Smooth muscle cell (in vitro differentiated cells): Measurements from ENCODE around the gene OVAAL. TPM values are rescaled to one million over a fixed set of nuclear protein-coding genes. Genes with fewer than 3 reads are reported as not detected.

ENCODE experiments used
- DNase-seq: peaks from one replicate; lab custom pipeline; 2025; ENCODE audit not compliant: unreplicated experiment; lab: John Stamatoyannopoulos, UW
- H2AFZ ChIP-seq: fragments of 200-600 bp; sonication (generic); 2 replicates; pipeline ENCODE4 v1.6.0; 2016; ENCODE audit warnings: antibody characterized with exemption, low read depth, mild to moderate bottlenecking
- H3F3A ChIP-seq: fragments of 200-600 bp; sonication (generic); 2 replicates; pipeline ENCODE4 v1.6.0; 2017; ENCODE audit warnings: antibody characterized with exemption, low read depth
- H3K27ac ChIP-seq: fragments of 200-600 bp; sonication (generic); 2 replicates; pipeline ENCODE4 v1.5.1; 2016; ENCODE audit warnings: low read depth, mild to moderate bottlenecking
- H3K27me3 ChIP-seq: fragments of 200-600 bp; sonication (generic); 2 replicates; pipeline ENCODE4 v1.6.1; 2016; ENCODE audit warnings: low read depth, mild to moderate bottlenecking
- H3K36me3 ChIP-seq: fragments of 200-600 bp; sonication (generic); 2 replicates; pipeline ENCODE4 v1.5.1; 2016; ENCODE audit warnings: low read depth
- H3K4me1 ChIP-seq: fragments of 200-600 bp; sonication (generic); 2 replicates; pipeline ENCODE4 v1.5.1; 2016; ENCODE audit warnings: low read depth
- H3K4me2 ChIP-seq: fragments of 200-600 bp; sonication (generic); 2 replicates; pipeline ENCODE4 v1.6.0; 2016; ENCODE audit warnings: mild to moderate bottlenecking
- H3K4me3 ChIP-seq: fragments of 200-600 bp; sonication (generic); 2 replicates; pipeline ENCODE4 v1.5.1; 2016; ENCODE audit warnings: mild to moderate bottlenecking
- H3K79me2 ChIP-seq: fragments of 200-600 bp; sonication (generic); 2 replicates; pipeline ENCODE4 v1.6.0; 2016; ENCODE audit warnings: low read depth, mild to moderate bottlenecking
- H3K9ac ChIP-seq: fragments of 200-600 bp; sonication (generic); 2 replicates; pipeline ENCODE4 v1.6.0; 2016; ENCODE audit warnings: low read depth
- H3K9me3 ChIP-seq: fragments of 200-600 bp; sonication (generic); replicated peaks from 2 replicates; pipeline ENCODE4 v1.5.1; 2016; ENCODE audit warnings: low read depth
- H4K20me1 ChIP-seq: fragments of 200-600 bp; sonication (generic); 2 replicates; pipeline ENCODE4 v1.6.0; 2016; ENCODE audit warnings: low read depth
- CTCF ChIP-seq: fragments of 200-600 bp; sonication (generic); IDR thresholded peaks from 2 replicates; pipeline ENCODE4 v1.5.1; 2017; ENCODE audit warnings: borderline replicate concordance, mild to moderate bottlenecking, antibody characterized with exemption; ENCODE audit not compliant: insufficient read depth, poor library complexity, severe bottlenecking
- WGBS: methylation state at CpG from one replicate; pipeline ENCODE4 v1.1.7; 2016; ENCODE audit warnings: low lambda C conversion rate; 5-methylcytosine and 5-hydroxymethylcytosine counted together
- polyA plus RNA-seq: library from polyadenylated mRNA; unstranded; fragments of >200 nt; fragmentation: Nextera tagmentation; extraction: Ambion mirVana; gene quantifications from 2 replicates; pipeline ENCODE4 v1.2.1, GENCODE V29; 2016
- total RNA-seq: library from RNA; depleted of rRNA; stranded (reverse); fragments of >200 nt; gene quantifications from 2 replicates; pipeline ENCODE4 v1.2.3, GENCODE V29; 2014

The OVAAL gene
- total and polyA plus RNA-seq, 2 experiments from 2014 or later = not detected

GRCh38 chr1:180524160-180524914, 34.4 kb upstream of the OVAAL start:
- Histone ChIP-seq H3K36me3 (no peaks in the 10 kb centered on the region), H3K27me3 (no peaks in the 10 kb centered on the region), H3F3A (no peaks in the 10 kb centered on the region), H3K27ac (no peak overlapping the region), H3K4me3 (no peak overlapping the region), H3K4me2 (no peak overlapping the region), H3K9ac (no peak overlapping the region), H3K4me1 (no peaks in the 10 kb centered on the region), H3K9me3 (no peaks in the 10 kb centered on the region), H3K79me2 (no peaks in the 10 kb centered on the region), H2AFZ (no peak overlapping the region), H4K20me1 (no peaks in the 10 kb centered on the region)
- no peak for TF ChIP-seq CTCF
- 81% methylated on average over 7 of the region's 7 CpGs for WGBS
- no peak for DNase-seq

GRCh38 chr1:180524915-180525714, 33.6 kb upstream of the OVAAL start:
- no peak for TF ChIP-seq CTCF
- Histone ChIP-seq H4K20me1 (no peaks in the 10 kb centered on the region), H3K4me2 (no peak overlapping the region), H2AFZ (no peak overlapping the region), H3K9ac (no peak overlapping the region), H3F3A (no peaks in the 10 kb centered on the region), H3K4me3 (no peak overlapping the region), H3K4me1 (no peaks in the 10 kb centered on the region), H3K9me3 (no peaks in the 10 kb centered on the region), H3K27me3 (no peaks in the 10 kb centered on the region), H3K36me3 (no peaks in the 10 kb centered on the region), H3K79me2 (no peaks in the 10 kb centered on the region), H3K27ac (no peak overlapping the region)
- 72% methylated on average over 7 of the region's 7 CpGs for WGBS
- DNase-seq = no peak

- H3K4me2 ChIP-seq = no peak overlapping the region
- H3K4me1 ChIP-seq = no peaks in the 10 kb centered on the region
- TF ChIP-seq CTCF = no peak
- no peak overlapping the region for H3K27ac ChIP-seq
- no peak overlapping the region for H2AFZ ChIP-seq
- no peaks in the 10 kb centered on the region for H3K36me3 ChIP-seq
- no peak for DNase-seq
- H4K20me1 ChIP-seq = no peaks in the 10 kb centered on the region
- no peaks in the 10 kb centered on the region for H3K79me2 ChIP-seq
- H3F3A ChIP-seq = no peaks in the 10 kb centered on the region
- no peak overlapping the region for H3K4me3 ChIP-seq
- no peaks in the 10 kb centered on the region for H3K9me3 ChIP-seq
- H3K9ac ChIP-seq = no peak overlapping the region
- no peaks in the 10 kb centered on the region for H3K27me3 ChIP-seq
- 60% methylated on average over 2 of the region's 2 CpGs for WGBS
These were observed 33.1 kb upstream of the OVAAL start for GRCh38 chr1:180525715-180526039.
